ENCODE measurements around the gene FHOD1. TPM values are rescaled to one million over a fixed set of nuclear protein-coding genes. Genes with fewer than 3 reads are reported as not detected.

FHOD1 gene
- total and polyA plus RNA-seq, 2 of the 13 experiments (the other 11 are each of a cell fraction or from before 2014, with no cell fraction given), result 20.0 to 20.8 TPM

DNA sequence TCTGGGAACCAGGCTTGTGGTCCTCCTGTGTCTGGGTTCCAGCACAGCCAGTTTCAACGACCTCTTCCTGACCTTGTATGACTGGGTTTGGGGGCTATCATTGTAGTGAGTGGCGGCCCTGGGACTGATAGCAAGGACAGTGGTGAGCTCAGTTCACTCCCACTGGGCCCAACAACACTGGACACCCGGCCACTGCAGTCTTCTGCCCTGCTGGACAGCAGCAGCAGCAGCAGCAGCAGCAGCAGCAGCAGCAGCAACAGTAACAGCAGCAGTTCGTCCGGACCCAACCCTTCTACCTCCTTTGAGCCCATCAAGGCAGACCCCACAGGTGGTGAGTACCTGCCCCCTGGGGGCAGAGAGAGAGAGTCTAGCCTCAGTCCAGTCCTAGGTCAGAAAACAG lies 51.6 kb downstream of the FHOD1 start:
- no TSS peak for BruUV-seq (replicated peaks)
- H3K9me3 ChIP-seq (ENCODE audit: low read length), result no peaks in the 10 kb centered on the region
- H3K4me1 ChIP-seq (ENCODE audit: insufficient read depth, low read length), result peaks cover 27% of the 10 kb centered on the region
- ChIA-PET CTCF (ENCODE audit: low intra/inter-chr PET ratio, low total read pairs) (no interaction called here), POLR2A (no interaction called here)
- no peak overlapping the region for H3K4me2 ChIP-seq (ENCODE audit: low read depth, low read length)
- H4K20me1 ChIP-seq (ENCODE audit: insufficient read depth, low read length), result no peaks in the 10 kb centered on the region; the same call in 1 of the 2 replicates
- TF ChIP-seq, protein P1, sequence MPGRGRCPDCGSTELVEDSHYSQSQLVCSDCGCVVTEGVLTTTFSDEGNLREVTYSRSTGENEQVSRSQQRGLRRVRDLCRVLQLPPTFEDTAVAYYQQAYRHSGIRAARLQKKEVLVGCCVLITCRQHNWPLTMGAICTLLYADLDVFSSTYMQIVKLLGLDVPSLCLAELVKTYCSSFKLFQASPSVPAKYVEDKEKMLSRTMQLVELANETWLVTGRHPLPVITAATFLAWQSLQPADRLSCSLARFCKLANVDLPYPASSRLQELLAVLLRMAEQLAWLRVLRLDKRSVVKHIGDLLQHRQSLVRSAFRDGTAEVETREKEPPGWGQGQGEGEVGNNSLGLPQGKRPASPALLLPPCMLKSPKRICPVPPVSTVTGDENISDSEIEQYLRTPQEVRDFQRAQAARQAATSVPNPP (CRISPR knock-in tag; IDR thresholded peaks at IDR 0.05), result no peak
- TF ChIP-seq ZNF253 (CRISPR knock-in tag; IDR thresholded peaks at IDR 0.05; ENCODE audit: borderline replicate concordance), result 0 out of 2 replicates have a peak, but pooled peaks have one; percentile 9
- H3K4me3 ChIP-seq (replicated peaks in 1 of 3; ENCODE audit: insufficient read depth in 1 of 3, low read depth in 2 of 3, low read length in 3 of 3), result no peak overlapping the region
- peaks cover 0 to 6% of the 10 kb centered on the region in 2 experiments; a peak in 1 of 5 replicates for H3K27me3 ChIP-seq (ENCODE audit: control insufficient read depth in 1 of 2, insufficient read depth in 2 of 2, low read length in 2 of 2)
- FAIRE-seq, result no peak
- WGBS (ENCODE audit: low lambda C conversion rate), result 97% methylated on average over 5 of the region's 5 CpGs
- intact Hi-C loops (cut with micrococcal nuclease; ENCODE audit: unreplicated experiment), result no loop called here
- H2AFZ ChIP-seq (ENCODE audit: low read length), result no peak overlapping the region
- in situ Hi-C loops (cut with HindIII; ENCODE audit: extremely low pct_ligation_motif_present, low pct_unique_long_range_greater_than_20kb), result no loop called here
- peaks cover 36 to 63% of the 10 kb centered on the region in 2 experiments for H3K36me3 ChIP-seq (replicated peaks in 1 of 2; ENCODE audit: control insufficient read depth in 1 of 2, insufficient read depth in 2 of 2, low read length in 2 of 2)
- H3K9ac ChIP-seq (ENCODE audit: insufficient read depth, low read depth, low read length), result no peak overlapping the region
- H3K79me2 ChIP-seq (ENCODE audit: insufficient read depth, low read length), result peaks cover 21% of the 10 kb centered on the region
- no peak for ATAC-seq
- no peak overlapping the region for H3K27ac ChIP-seq (ENCODE audit: extremely low read length, insufficient read depth, low read length)
- DNase-seq (ENCODE audit: low spot score), result no peak

DNA sequence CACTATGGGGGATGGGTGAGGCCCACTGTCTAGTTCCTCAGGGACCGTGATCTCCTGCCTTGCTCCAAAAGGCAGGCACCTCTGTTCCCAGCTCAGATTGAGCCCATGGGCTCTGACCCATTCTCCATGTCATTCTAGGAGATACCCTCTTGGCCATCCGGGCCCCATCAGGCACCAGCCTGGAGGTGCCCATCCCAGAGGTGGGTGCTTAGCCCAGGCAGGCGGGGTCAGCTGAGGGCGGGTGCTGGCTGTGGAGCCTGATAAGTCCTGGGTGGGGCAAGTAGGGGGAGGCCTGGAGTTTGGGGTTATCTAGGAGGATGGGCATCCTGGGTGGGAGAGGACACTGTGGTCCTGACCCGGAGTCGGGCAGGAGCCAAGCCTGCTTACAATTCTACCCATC lies 53.0 kb downstream of the FHOD1 start:
- peaks cover 32 to 54% of the 10 kb centered on the region in 2 experiments for H3K36me3 ChIP-seq (replicated peaks in 1 of 2; ENCODE audit: control insufficient read depth in 1 of 2, insufficient read depth in 2 of 2, low read length in 2 of 2)
- H3K27ac ChIP-seq (ENCODE audit: extremely low read length, insufficient read depth, low read length), result no peak overlapping the region
- DNase-seq (ENCODE audit: low spot score), result no peak
- H3K4me1 ChIP-seq (ENCODE audit: insufficient read depth, low read length), result peaks cover 38% of the 10 kb centered on the region
- no peak overlapping the region for H3K4me2 ChIP-seq (ENCODE audit: low read depth, low read length)
- no peak overlapping the region for H2AFZ ChIP-seq (ENCODE audit: low read length)
- peaks cover 21% of the 10 kb centered on the region for H3K79me2 ChIP-seq (ENCODE audit: insufficient read depth, low read length)
- intact Hi-C loops (cut with micrococcal nuclease; ENCODE audit: unreplicated experiment), result no loop called here
- BruUV-seq (replicated peaks), result no TSS peak
- H3K9ac ChIP-seq (ENCODE audit: insufficient read depth, low read depth, low read length), result peak overlapping the region; percentile 98; the same call in 1 of the 2 replicates
- WGBS (ENCODE audit: low lambda C conversion rate), result 98% methylated on average over 6 of the region's 6 CpGs
- H4K20me1 ChIP-seq (ENCODE audit: insufficient read depth, low read length), result no peaks in the 10 kb centered on the region; the same call in 1 of the 2 replicates
- ATAC-seq, result no peak
- ChIA-PET CTCF (ENCODE audit: low intra/inter-chr PET ratio, low total read pairs) (no interaction called here), POLR2A (interaction anchor here (1.1 kb wide), 1 partner anchor 14 kb away, joined by 3 read pairs; no protein-coding TSS in a partner anchor)
- peaks cover 0 to 11% of the 10 kb centered on the region in 2 experiments; a peak in 2 of 5 replicates for H3K27me3 ChIP-seq (ENCODE audit: control insufficient read depth in 1 of 2, insufficient read depth in 2 of 2, low read length in 2 of 2)
- no peak overlapping the region; a peak in 1 of 6 replicates for H3K4me3 ChIP-seq (replicated peaks in 1 of 3; ENCODE audit: insufficient read depth in 1 of 3, low read depth in 2 of 3, low read length in 3 of 3)
- in situ Hi-C loops (cut with HindIII; ENCODE audit: extremely low pct_ligation_motif_present, low pct_unique_long_range_greater_than_20kb), result no loop called here
- no peak for FAIRE-seq
- no peaks in the 10 kb centered on the region for H3K9me3 ChIP-seq (ENCODE audit: low read length)
- TF ChIP-seq GPBP1L1 (CRISPR knock-in tag; IDR thresholded peaks at IDR 0.05) (no peak), ZNF670 (CRISPR knock-in tag; IDR thresholded peaks at IDR 0.05; ENCODE audit: borderline replicate concordance) (0 out of 2 replicates have a peak, but pooled peaks have one; percentile 10), ONECUT2 (CRISPR knock-in tag; IDR thresholded peaks at IDR 0.05) (no peak), GTF2F1 (IDR thresholded peaks at IDR 0.05; ENCODE audit: low read length) (no peak), ZNF143 (CRISPR knock-in tag; IDR thresholded peaks at IDR 0.05) (no peak), ZNF121 (CRISPR knock-in tag; IDR thresholded peaks at IDR 0.05) (no peak), ZMAT3 (CRISPR knock-in tag; conservative IDR thresholded peaks at IDR 0.05) (no peak), KDM2A (CRISPR knock-in tag; IDR thresholded peaks at IDR 0.05; ENCODE audit: borderline replicate concordance, low read depth) (no peak), ZNF274 (CRISPR knock-in tag; IDR thresholded peaks at IDR 0.05) (0 out of 2 replicates have a peak, but pooled peaks have one; percentile 43), WIZ (CRISPR knock-in tag; IDR thresholded peaks at IDR 0.05) (no peak), SRF (IDR thresholded peaks at IDR 0.05; ENCODE audit: low read depth, low read length) (no peak), ZNF253 (CRISPR knock-in tag; IDR thresholded peaks at IDR 0.05; ENCODE audit: borderline replicate concordance) (no peak), CSRNP2 (CRISPR knock-in tag; conservative IDR thresholded peaks at IDR 0.05; ENCODE audit: low read depth) (no peak), ZNF83 (CRISPR knock-in tag; IDR thresholded peaks at IDR 0.05; ENCODE audit: borderline replicate concordance) (no peak)
